Right lobe of liver (tissue), 4 donors: ENCODE results near the gene AK2.

Source experiments
- CTCF ChIP-seq, 4 donors: fragments of 200-600 bp in 3 of 4; fragments of 450-650 bp in 1 of 4; IDR thresholded peaks; one replicate each; pipeline versions ENCODE4 v1.5.1 to v1.8.0; 2016 to 2022; ENCODE audit warnings: antibody characterized with exemption in 4 of 4, mild to moderate bottlenecking in 2 of 4
- POLR2A ChIP-seq: fragments of 450-650 bp; IDR thresholded peaks from one replicate; pipeline ENCODE4 v1.6.1; 2017; ENCODE audit warnings: antibody characterized with exemption, mild to moderate bottlenecking
- donor health status: DM: no; HTN: no; CAD: no.
- donor health status: DM: no; HTN: no; CAD: no.
- donor health status: DM: no; HTN: yes; CAD: no.

GRCh38 chr1:32958827-32959226 is 77.9 kb downstream of the AK2 start:
- no peak for TF ChIP-seq CTCF (IDR thresholded peaks at IDR 0.05)
- no peak for TF ChIP-seq POLR2A
